ENCODE data around the gene STIM1.

- TF ChIP-seq CTCF (IDR thresholded peaks at IDR 0.05; ENCODE audit: borderline replicate concordance, extremely low read depth, low read length, poor library complexity, severe bottlenecking), result no peak
- TF ChIP-seq EZH2 (IDR thresholded peaks at IDR 0.05; ENCODE audit: borderline replicate concordance, low read depth, low read length, severe bottlenecking), result no peak
Observed at GRCh38 chr11:3866206-3866605, 10.7 kb downstream of the STIM1 start.

All from DND-41 (cell line).